HG03039 (cell line): ENCODE measurements around the gene ABCD2.
"Not testable (repeated sequence)": the region's sequence is repeated elsewhere in the genome, so short reads cannot be mapped to it uniquely, and the experiment has no call there.

Experiments used
- ATAC-seq: cut with Tn5 transposase; IDR thresholded peaks from one replicate; pipeline ENCODE4 v1.9.1; 2021; ENCODE audit warnings: mild to moderate bottlenecking, moderate library complexity; ENCODE audit not compliant: unreplicated experiment

Gene ABCD2

DNA sequence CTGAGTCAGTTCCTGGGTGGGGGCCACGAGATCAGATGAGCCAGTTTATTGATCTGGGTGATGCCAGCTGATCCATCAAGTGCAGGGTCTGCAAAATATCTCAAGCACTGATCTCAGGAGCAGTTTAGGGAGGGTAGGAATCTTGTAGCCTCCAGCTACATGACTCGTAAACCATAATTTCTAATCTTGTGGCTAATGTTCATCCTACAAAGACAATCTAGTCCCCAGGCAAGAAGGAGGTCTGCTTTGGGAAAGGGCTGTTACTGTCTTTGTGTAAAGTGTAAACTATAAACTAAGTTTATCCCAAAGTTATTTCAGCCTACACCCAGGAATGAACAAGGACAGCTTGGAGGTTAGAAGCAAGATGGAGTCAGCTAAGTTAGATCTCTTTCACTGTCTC is 75.4 kb downstream of the ABCD2 start:
- ATAC-seq = not testable (repeated sequence)

DNA sequence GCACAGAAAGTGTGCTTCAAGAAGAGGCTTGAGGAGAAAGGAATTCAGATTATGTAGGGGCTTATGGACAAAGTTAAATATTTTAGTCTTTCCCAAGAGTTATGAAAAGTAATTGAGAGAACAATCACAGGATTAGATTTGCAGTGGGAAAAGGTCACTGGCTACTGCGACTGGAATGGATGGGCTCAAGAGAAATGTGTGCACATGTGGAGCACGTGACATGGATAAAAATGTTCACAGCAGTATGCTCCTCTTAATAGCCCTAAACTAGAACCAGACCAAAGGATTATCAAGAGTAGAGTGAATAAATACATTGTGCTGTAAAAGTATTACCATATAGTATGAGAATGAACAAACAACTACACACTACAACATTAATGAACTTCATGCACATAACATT is 78.1 kb downstream of the ABCD2 start:
- no peak for ATAC-seq

DNA sequence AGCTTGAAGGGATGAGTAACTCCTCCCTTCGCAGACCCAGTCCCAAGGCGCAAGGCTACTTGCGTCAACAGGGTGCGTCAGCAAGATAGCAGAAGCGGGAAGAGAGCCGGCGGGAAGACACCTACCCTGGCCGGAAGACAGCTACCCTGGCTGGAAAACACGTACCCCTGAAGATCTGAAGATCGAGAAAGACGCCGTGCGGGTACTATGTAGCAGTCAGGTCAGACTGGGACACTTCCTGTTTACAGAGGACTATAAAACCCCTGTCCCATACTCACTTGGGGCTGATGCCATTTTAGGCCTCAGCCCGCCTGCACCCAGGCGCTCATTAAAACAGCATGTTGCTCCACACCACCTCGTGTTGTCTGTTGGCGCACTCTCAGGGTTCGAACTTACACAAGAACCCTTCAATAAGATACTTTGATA is 80.9 kb downstream of the ABCD2 start:
- ATAC-seq = no peak

DNA sequence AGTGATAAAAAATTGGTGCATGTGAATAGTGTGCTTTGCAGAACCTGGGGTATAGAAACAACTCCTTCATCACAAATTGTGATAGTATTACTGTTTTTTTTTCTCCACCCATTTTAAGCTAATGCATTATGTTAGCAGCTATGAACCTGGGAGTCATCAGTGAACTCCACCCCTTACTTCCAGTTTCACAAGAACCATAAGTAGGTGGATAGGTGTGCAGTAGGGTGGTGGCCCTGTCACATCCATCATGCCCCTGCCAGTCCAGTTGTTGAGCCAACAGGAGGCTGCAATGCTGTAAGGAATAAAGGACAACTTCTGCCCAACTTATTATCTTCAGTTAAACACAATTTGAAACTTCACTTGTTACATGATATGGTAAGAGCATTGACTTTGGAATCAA is 85.7 kb downstream of the ABCD2 start:
- ATAC-seq = no peak

DNA sequence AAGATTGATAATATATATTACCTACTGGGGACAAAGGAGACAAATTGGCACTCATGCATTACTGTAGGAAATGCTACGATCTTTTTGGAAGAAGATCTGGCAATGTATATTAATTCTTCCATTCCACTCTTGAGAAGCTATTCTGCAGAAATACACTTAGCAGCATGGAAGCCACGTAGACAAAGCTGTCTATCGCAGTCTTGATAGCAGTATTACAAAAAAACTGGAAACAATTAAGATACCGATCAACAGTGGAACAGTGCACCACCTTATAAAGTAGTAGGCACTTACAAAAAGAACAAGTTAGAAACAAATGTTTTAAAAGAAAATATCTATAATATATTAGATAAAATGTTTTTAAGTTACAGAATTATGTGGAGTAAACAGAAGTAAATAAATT is 87.2 kb downstream of the ABCD2 start:
- ATAC-seq = no peak

DNA sequence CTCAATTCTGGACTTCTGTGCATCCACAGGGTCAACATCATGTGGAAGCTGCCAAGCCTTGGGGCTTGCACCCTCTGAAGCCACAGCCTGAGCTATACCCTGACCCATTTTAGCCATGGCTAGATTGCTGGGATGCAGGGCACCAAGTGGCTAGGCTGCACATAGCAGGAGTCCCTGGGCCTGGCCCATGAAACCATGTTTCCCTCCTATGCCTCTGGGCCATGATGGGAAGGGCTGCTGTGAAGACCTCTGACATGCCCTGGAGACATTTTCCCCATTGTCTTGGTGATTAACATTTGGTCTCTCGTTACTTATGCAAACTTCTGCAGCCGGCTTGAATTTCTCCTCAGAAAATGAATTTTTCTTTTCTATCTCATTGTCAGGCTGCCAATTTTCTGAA is 92.6 kb downstream of the ABCD2 start:
- no peak for ATAC-seq

DNA sequence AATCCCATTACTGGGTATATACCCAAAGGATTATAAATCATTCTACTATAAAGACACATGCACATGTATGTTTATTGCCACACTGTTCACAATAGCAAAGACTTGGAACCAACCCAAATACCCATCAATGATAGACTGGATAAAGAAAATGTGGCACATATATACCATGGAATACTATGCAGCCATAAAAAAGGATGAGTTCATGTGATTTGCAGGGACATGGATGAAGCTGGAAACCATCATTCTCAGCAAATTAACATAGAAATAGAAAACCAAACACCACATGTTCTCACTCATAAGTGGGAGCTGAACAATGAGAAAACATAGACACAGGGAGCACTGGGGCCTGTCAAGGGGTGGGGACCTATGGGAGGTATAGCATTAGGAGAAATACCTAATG is 97.4 kb downstream of the ABCD2 start:
- ATAC-seq = not testable (repeated sequence)

DNA sequence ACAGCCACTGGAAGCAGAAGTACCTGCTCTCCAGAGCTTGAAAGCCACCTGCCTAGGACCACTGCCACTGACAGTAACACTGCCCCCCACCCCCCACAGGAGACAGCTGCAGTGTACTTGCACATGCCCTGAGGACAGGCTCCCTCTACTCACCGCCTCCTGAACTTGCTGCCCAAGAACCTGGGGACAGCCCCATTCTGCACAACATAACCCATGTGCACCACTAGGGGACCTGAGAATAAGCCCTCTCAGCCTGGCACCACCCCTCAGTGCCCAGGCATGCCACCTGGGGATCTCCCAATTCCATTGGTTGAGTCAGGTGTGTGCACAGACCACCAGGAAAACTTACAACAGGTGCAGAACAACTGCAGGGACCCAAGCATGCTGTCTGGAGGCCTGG is 109.6 kb downstream of the ABCD2 start:
- no peak for ATAC-seq

DNA sequence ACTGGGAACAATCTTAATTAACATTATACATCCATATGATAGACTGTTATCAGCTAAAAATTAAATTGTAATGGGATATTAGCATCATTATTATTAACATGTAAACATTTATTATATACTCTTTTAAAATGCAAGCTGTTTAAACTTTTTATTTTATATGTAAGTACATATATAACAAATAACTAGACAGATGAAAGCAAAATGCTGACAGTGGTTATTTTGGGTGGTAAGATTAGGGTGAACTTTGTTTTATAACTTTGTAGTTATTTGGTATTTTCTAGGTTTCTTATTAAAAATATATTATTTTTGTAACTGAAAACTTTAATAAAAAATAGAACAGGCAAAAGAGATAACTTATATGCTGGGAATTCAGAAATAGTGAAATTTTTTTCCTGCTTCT is 114.0 kb downstream of the ABCD2 start:
- no peak for ATAC-seq

DNA sequence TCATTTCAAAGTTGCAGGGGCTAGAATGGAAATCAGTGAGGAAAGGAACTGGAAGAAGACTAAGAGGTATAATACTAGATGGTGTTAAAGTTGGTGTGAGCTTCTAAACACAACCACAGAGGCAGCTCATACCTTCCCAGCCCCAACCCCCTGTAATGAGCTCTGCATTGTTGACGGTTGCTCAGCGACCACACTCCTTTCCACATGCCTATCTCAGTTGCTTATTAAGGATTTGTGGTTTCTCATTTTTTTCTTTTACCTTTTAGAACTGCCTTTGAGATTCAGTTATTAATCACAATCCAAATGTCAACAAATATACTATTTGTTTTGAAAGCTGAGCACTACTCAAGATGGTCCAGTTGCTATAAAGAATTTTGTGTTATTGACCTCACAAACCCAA is 114.6 kb downstream of the ABCD2 start:
- no peak for ATAC-seq

DNA sequence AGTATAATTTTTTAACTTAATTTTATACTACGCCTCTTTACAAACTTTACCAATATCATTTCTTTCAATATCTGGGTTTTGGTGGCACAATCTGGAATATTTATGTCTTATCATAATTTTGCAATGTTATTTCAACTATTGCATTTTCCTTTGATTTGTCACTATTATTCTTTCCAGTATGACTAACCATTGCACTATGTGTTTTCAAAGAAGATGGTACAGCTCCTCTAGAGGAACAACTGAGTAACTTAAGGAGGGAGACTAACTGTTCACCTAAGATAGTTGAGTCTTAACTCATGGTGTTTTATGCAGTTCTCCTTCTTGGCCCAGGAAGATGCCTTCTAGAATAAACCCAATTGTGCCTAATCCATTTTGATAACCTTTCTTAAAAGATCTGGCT is 116.2 kb downstream of the ABCD2 start:
- ATAC-seq = no peak

DNA sequence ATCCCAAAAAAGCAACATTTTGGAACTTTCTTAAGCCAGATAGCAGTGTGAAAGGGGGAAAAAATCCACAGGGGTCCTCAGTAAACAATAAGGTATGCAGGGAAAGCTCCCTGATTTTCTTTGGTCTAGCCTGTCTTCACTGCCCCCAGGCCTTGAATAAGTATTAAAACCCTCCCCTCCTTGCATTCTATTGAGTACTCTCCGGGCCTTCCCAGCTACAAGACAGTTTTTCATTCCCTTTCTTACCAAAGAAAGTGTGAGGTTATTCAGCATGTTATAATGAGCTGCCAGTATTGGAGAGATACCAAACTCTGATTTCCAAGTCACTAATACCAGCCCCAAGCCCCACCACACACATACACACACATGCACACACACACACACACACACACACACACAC is 116.9 kb downstream of the ABCD2 start:
- no peak for ATAC-seq
